Nephron (organoid): Measurements from ENCODE around the gene ATXN1.

ENCODE experiments used
- H3K27ac Mint-ChIP-seq, 3 experiments: 2 replicates each; pipeline ENCODE4 v1.8.0; 2020; ENCODE audit warnings: mixed read lengths in 3 of 3, mild to moderate bottlenecking in 2 of 3, moderate library complexity in 1 of 3
- H3K27me3 Mint-ChIP-seq: 2 replicates; pipeline ENCODE4 v1.8.0; 2021; ENCODE audit warnings: low read depth, mild to moderate bottlenecking, moderate library complexity, mixed read lengths
- H3K36me3 Mint-ChIP-seq: 2 replicates; pipeline ENCODE4 v1.8.0; 2020; ENCODE audit warnings: low read depth, mixed read lengths
- H3K4me1 Mint-ChIP-seq: 2 replicates; pipeline ENCODE4 v1.8.0; 2020; ENCODE audit warnings: mixed read lengths
- H3K4me3 Mint-ChIP-seq, 3 experiments: 2 replicates each; pipeline ENCODE4 v1.8.0; 2020; ENCODE audit warnings: mild to moderate bottlenecking in 3 of 3, mixed read lengths in 3 of 3, moderate library complexity in 2 of 3
- H3K9me3 Mint-ChIP-seq: 2 replicates; pipeline ENCODE4 v1.8.0; 2020; ENCODE audit warnings: mixed read lengths
- TF ChIP-seq, protein P1 (sequence below), 3 experiments: fragments of 200-600 bp; sonication (generic); IDR thresholded peaks; one replicate each; pipeline ENCODE4 v1.5.0; 2021; ENCODE audit warnings: antibody characterized with exemption in 3 of 3; ENCODE audit not compliant: unreplicated experiment in 3 of 3

The ATXN1 gene

DNA sequence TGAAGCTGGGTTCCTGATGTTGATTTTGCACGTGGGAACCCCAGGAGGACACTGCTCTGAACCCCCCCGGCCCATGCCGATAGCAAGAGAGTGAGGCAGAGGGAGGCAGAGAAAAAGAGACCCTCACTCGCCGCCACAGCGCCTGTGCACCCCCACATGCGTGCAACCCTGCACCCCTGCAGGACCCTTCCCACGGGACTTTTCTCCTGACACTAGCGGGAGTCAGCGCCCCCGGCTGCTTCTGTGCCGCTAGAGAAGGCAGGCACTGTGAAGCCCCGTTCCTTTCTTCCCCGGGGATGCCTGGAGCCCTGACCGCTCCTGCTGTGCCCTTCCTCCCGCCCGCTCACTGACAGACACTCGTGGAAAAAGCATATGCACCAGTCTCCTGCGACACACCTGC lies 455.5 kb downstream of the ATXN1 start:
- Mint-ChIP-seq H3K36me3 (peaks cover 14% of the 10 kb centered on the region), H3K27me3 (peaks cover 41% of the 10 kb centered on the region), H3K27ac (no peak overlapping the region), H3K9me3 (no peaks in the 10 kb centered on the region), H3K4me3 (no peak overlapping the region), H3K4me1 (no peaks in the 10 kb centered on the region)
- TF ChIP-seq, protein P1, sequence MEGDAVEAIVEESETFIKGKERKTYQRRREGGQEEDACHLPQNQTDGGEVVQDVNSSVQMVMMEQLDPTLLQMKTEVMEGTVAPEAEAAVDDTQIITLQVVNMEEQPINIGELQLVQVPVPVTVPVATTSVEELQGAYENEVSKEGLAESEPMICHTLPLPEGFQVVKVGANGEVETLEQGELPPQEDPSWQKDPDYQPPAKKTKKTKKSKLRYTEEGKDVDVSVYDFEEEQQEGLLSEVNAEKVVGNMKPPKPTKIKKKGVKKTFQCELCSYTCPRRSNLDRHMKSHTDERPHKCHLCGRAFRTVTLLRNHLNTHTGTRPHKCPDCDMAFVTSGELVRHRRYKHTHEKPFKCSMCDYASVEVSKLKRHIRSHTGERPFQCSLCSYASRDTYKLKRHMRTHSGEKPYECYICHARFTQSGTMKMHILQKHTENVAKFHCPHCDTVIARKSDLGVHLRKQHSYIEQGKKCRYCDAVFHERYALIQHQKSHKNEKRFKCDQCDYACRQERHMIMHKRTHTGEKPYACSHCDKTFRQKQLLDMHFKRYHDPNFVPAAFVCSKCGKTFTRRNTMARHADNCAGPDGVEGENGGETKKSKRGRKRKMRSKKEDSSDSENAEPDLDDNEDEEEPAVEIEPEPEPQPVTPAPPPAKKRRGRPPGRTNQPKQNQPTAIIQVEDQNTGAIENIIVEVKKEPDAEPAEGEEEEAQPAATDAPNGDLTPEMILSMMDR (IDR thresholded peaks at IDR 0.05; ENCODE audit: unreplicated experiment in 3 of 3) = no peak

GRCh38 chr6:16305246-16305725 lies 456.0 kb downstream of the ATXN1 start:
- Mint-ChIP-seq H3K4me1 (no peaks in the 10 kb centered on the region), H3K27me3 (peaks cover 41% of the 10 kb centered on the region), H3K27ac (no peak overlapping the region), H3K4me3 (no peak overlapping the region), H3K9me3 (no peaks in the 10 kb centered on the region), H3K36me3 (peaks cover 14% of the 10 kb centered on the region)
- TF ChIP-seq, protein P1 (IDR thresholded peaks at IDR 0.05; ENCODE audit: unreplicated experiment in 3 of 3) = no peak

DNA sequence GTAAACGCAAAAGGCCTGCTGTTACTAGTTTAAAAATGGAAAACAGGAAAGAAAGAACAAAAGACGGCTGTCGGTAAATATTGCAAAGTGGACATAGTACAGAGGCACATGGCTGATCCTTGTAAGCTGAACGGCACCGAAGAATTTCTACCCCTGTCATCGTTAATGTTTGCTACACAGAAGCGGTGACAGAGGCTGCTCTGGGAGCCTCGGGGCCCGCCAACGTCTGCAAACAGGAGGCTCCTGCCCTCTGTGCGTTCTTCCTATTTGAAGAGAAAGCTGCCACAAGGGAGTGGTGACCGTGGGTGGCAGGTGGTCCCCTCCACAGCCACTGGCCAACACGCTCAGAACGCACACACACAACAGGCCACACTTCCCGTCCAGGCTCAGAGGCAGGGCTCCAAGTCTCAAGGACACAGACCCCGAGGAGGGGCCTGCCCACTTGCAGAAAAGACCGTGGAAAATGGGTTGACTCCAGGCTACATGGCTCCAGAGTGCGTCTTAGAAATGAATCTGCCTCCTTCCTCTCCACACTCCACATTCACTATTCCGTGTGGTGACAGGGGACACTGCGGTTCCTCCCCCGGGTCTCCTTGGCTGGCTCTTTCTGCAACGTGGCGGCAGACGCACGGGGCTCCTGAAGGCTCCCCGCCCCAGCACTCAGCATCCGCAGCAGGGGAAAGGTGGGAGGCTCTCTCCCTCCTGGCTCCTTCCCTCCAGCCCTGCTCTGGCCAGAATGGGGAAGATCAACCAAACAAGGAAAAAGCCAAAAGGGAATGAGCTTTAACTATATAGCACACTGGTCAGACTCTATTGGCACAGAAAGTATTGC lies 458.3 kb downstream of the ATXN1 start:
- Mint-ChIP-seq H3K4me3 (no peak overlapping the region), H3K36me3 (peaks cover 10% of the 10 kb centered on the region), H3K27me3 (peaks cover 42% of the 10 kb centered on the region), H3K27ac (no peak overlapping the region), H3K4me1 (no peaks in the 10 kb centered on the region), H3K9me3 (no peaks in the 10 kb centered on the region)
- TF ChIP-seq, protein P1 (IDR thresholded peaks at IDR 0.05; ENCODE audit: unreplicated experiment in 3 of 3) = no peak

- H3K36me3 Mint-ChIP-seq = peaks cover 7% of the 10 kb centered on the region
- H3K27ac Mint-ChIP-seq = no peak overlapping the region
- H3K4me1 Mint-ChIP-seq = no peaks in the 10 kb centered on the region
- H3K9me3 Mint-ChIP-seq = no peaks in the 10 kb centered on the region
- H3K4me3 Mint-ChIP-seq = no peak overlapping the region
- H3K27me3 Mint-ChIP-seq = peaks cover 37% of the 10 kb centered on the region
- TF ChIP-seq, protein P1 (IDR thresholded peaks at IDR 0.05; ENCODE audit: unreplicated experiment in 3 of 3) = no peak
Observed at GRCh38 chr6:16301511-16301910, 459.7 kb downstream of the ATXN1 start.

- no peak overlapping the region for H3K27ac Mint-ChIP-seq
- H3K36me3 Mint-ChIP-seq = no peaks in the 10 kb centered on the region
- no peak overlapping the region for H3K4me3 Mint-ChIP-seq
- no peaks in the 10 kb centered on the region for H3K4me1 Mint-ChIP-seq
- TF ChIP-seq, protein P1 (IDR thresholded peaks at IDR 0.05; ENCODE audit: unreplicated experiment in 3 of 3) = no peak
- peaks cover 25% of the 10 kb centered on the region for H3K27me3 Mint-ChIP-seq
- H3K9me3 Mint-ChIP-seq = no peaks in the 10 kb centered on the region
Observed at GRCh38 chr6:16299861-16300260, 461.4 kb downstream of the ATXN1 start.
